ENCODE results near the gene KIAA1586. TPM values are rescaled to one million over a fixed set of nuclear protein-coding genes. Genes with fewer than 3 reads are reported as not detected.

The KIAA1586 gene
- total RNA-seq, 1 donor from 2014 or later: 7.5 TPM

- DNase-seq (ENCODE audit: low read depth): no peak
- H3K4me3 ChIP-seq (ENCODE audit: low read depth, low read length): no peak overlapping the region
- TF ChIP-seq CTCF (conservative IDR thresholded peaks at IDR 0.05; ENCODE audit: low read depth, low read length): no peak
These were observed 2.1 kb downstream of the KIAA1586 start for GRCh38 chr6:57048577-57048976.

GRCh38 chr6:57063847-57064246 lies 17.4 kb downstream of the KIAA1586 start:
- no peak for DNase-seq (ENCODE audit: low read depth)
- H3K4me3 ChIP-seq (ENCODE audit: low read depth, low read length): no peak overlapping the region
- no peak for TF ChIP-seq CTCF (conservative IDR thresholded peaks at IDR 0.05; ENCODE audit: low read depth, low read length)

GRCh38 chr6:57064809-57065208 lies 18.3 kb downstream of the KIAA1586 start:
- H3K4me3 ChIP-seq (ENCODE audit: low read depth, low read length): no peak overlapping the region
- DNase-seq (ENCODE audit: low read depth): no peak
- no peak for TF ChIP-seq CTCF (conservative IDR thresholded peaks at IDR 0.05; ENCODE audit: low read depth, low read length)

GRCh38 chr6:57068061-57068460 lies 21.6 kb downstream of the KIAA1586 start:
- no peak for TF ChIP-seq CTCF (conservative IDR thresholded peaks at IDR 0.05; ENCODE audit: low read depth, low read length)
- no peak for DNase-seq (ENCODE audit: low read depth)
- H3K4me3 ChIP-seq (ENCODE audit: low read depth, low read length): no peak overlapping the region

GRCh38 chr6:57069228-57069627 lies 22.7 kb downstream of the KIAA1586 start:
- H3K4me3 ChIP-seq (ENCODE audit: low read depth, low read length): no peak overlapping the region
- DNase-seq (ENCODE audit: low read depth): no peak
- TF ChIP-seq CTCF (conservative IDR thresholded peaks at IDR 0.05; ENCODE audit: low read depth, low read length): no peak

- H3K4me3 ChIP-seq (ENCODE audit: low read depth, low read length): no peak overlapping the region
- DNase-seq (ENCODE audit: low read depth): no peak
- no peak for TF ChIP-seq CTCF (conservative IDR thresholded peaks at IDR 0.05; ENCODE audit: low read depth, low read length)
These were observed 23.4 kb downstream of the KIAA1586 start for GRCh38 chr6:57069920-57070331.

- no peak for DNase-seq (ENCODE audit: low read depth)
- no peak for TF ChIP-seq CTCF (conservative IDR thresholded peaks at IDR 0.05; ENCODE audit: low read depth, low read length)
- no peak overlapping the region for H3K4me3 ChIP-seq (ENCODE audit: low read depth, low read length)
These were observed 25.6 kb downstream of the KIAA1586 start for GRCh38 chr6:57072108-57072507.
